Nephron progenitor cell (in vitro differentiated cells): Measurements from ENCODE around the gene SCMH1.

ENCODE experiments used
- DNase-seq: peaks from one replicate; pipeline ENCODE4 v3.0.0; 2021
- H3K27ac Mint-ChIP-seq: 2 replicates; pipeline ENCODE4 v1.8.0; 2021; ENCODE audit warnings: mild to moderate bottlenecking, moderate library complexity, mixed read lengths
- H3K27me3 Mint-ChIP-seq: 2 replicates; pipeline ENCODE4 v1.8.0; 2021; ENCODE audit warnings: mild to moderate bottlenecking, low read depth, mixed read lengths; ENCODE audit not compliant: poor library complexity
- H3K36me3 Mint-ChIP-seq: 2 replicates; pipeline ENCODE4 v1.8.0; 2021; ENCODE audit warnings: low read depth, mixed read lengths
- H3K4me1 Mint-ChIP-seq: 2 replicates; pipeline ENCODE4 v1.8.0; 2021; ENCODE audit warnings: mixed read lengths
- H3K4me3 Mint-ChIP-seq: 2 replicates; pipeline ENCODE4 v1.8.0; 2021; ENCODE audit warnings: mild to moderate bottlenecking, moderate library complexity, mixed read lengths
- H3K9me3 Mint-ChIP-seq: 2 replicates; pipeline ENCODE4 v1.8.0; 2021; ENCODE audit warnings: mild to moderate bottlenecking, moderate library complexity, mixed read lengths
- CTCF ChIP-seq: fragments of 200-600 bp; sonication (generic); IDR thresholded peaks from 2 replicates; pipeline ENCODE4 v1.5.0; 2021; ENCODE audit warnings: antibody characterized with exemption

SCMH1 gene

GRCh38 chr1:41173651-41174050, 68.5 kb downstream of the SCMH1 start:
- H3K27me3 Mint-ChIP-seq, result peaks cover 7% of the 10 kb centered on the region
- H3K27ac Mint-ChIP-seq, result no peak overlapping the region
- peaks cover 92% of the 10 kb centered on the region for H3K36me3 Mint-ChIP-seq
- no peak overlapping the region for H3K4me3 Mint-ChIP-seq
- no peak for TF ChIP-seq CTCF
- H3K4me1 Mint-ChIP-seq, result no peaks in the 10 kb centered on the region
- DNase-seq, result no peak
- H3K9me3 Mint-ChIP-seq, result peaks cover 88% of the 10 kb centered on the region

DNA sequence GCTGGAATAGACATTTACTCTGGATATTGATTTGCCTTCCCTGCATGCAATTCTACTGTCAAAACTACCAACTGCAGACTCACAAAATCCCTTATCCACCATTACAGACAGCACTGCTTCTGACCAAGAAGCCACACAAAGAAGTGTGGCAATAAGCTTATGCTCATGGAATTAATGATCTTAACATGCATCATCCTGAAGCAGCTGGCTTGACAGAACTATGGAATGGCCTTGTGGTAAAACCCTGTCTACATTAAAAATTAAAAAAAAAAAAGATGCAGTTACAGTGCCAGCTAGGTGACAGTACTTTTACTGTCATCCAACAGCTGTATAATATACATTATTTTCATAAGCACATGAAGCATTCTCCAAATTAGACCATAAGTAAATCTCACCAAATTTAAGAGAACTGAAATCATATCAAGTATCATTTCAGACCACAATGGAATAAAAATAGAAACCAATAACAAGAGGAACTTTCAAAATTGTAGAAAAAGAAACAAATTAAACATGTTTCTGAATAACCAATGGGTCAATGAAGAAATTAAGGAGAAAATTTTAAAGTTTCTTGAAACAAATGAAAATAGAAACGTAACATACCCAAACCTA, 70.7 kb downstream of the SCMH1 start:
- Mint-ChIP-seq H3K9me3 (peaks cover 88% of the 10 kb centered on the region), H3K4me1 (no peaks in the 10 kb centered on the region), H3K27me3 (peaks cover 7% of the 10 kb centered on the region), H3K4me3 (no peak overlapping the region), H3K36me3 (peaks cover 99% of the 10 kb centered on the region), H3K27ac (no peak overlapping the region)
- no peak for DNase-seq
- TF ChIP-seq CTCF, result no peak

DNA sequence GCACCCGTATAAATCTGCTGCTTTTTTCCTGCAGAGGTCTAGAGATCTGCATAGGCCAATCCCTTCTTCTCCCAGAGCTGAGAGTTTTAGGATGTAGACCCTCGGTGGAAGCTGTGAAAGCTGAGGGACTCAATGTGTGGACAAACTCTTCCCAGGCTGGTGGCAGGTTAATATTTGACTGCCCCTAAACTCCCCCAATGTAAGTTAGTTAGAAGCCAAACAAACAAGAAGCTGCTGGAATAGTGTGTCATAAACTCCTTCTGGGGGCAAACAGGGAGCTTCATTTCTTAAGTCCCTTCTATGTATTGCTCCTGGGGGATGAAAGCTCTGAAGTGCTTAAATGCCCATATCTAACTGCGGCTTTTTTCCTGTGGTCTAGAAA, 72.3 kb downstream of the SCMH1 start:
- DNase-seq, result no peak
- H3K9me3 Mint-ChIP-seq, result peaks cover 81% of the 10 kb centered on the region
- H3K27ac Mint-ChIP-seq, result no peak overlapping the region
- TF ChIP-seq CTCF, result no peak
- H3K36me3 Mint-ChIP-seq, result peaks cover 83% of the 10 kb centered on the region
- no peaks in the 10 kb centered on the region for H3K4me1 Mint-ChIP-seq
- H3K27me3 Mint-ChIP-seq, result peaks cover 7% of the 10 kb centered on the region
- H3K4me3 Mint-ChIP-seq, result no peak overlapping the region

- DNase-seq, result no peak
- no peak overlapping the region for H3K4me3 Mint-ChIP-seq
- no peaks in the 10 kb centered on the region for H3K4me1 Mint-ChIP-seq
- H3K27ac Mint-ChIP-seq, result no peak overlapping the region
- TF ChIP-seq CTCF, result no peak
- peaks cover 77% of the 10 kb centered on the region for H3K9me3 Mint-ChIP-seq
- H3K36me3 Mint-ChIP-seq, result peaks cover 78% of the 10 kb centered on the region
- H3K27me3 Mint-ChIP-seq, result peaks cover 7% of the 10 kb centered on the region
These were observed 72.9 kb downstream of the SCMH1 start for GRCh38 chr1:41169066-41169798.

GRCh38 chr1:41167667-41168066, 74.4 kb downstream of the SCMH1 start:
- H3K27me3 Mint-ChIP-seq, result peaks cover 7% of the 10 kb centered on the region
- H3K27ac Mint-ChIP-seq, result no peak overlapping the region
- peaks cover 68% of the 10 kb centered on the region for H3K9me3 Mint-ChIP-seq
- H3K36me3 Mint-ChIP-seq, result peaks cover 67% of the 10 kb centered on the region
- H3K4me3 Mint-ChIP-seq, result no peak overlapping the region
- no peaks in the 10 kb centered on the region for H3K4me1 Mint-ChIP-seq
- no peak for TF ChIP-seq CTCF
- DNase-seq, result no peak

GRCh38 chr1:41164727-41165126, 77.4 kb downstream of the SCMH1 start:
- Mint-ChIP-seq H3K9me3 (peaks cover 43% of the 10 kb centered on the region), H3K4me1 (no peaks in the 10 kb centered on the region), H3K36me3 (peaks cover 43% of the 10 kb centered on the region), H3K27me3 (peaks cover 3% of the 10 kb centered on the region), H3K4me3 (no peak overlapping the region), H3K27ac (no peak overlapping the region)
- DNase-seq, result no peak
- TF ChIP-seq CTCF, result no peak
